Heart left ventricle (tissue), 16 donors: ENCODE measurements around the gene CCL4. TPM values are rescaled to one million over a fixed set of nuclear protein-coding genes. Genes with fewer than 3 reads are reported as not detected.

Experiments
- ATAC-seq, 4 donors: fragments of 200-7000 bp; cut with Tn5 transposase; one replicate each; pipeline ENCODE4 v1.9.1; 2020 to 2022; ENCODE audit warnings: moderate library complexity in 4 of 4, mild to moderate bottlenecking in 3 of 4, moderate number of reproducible peaks in 1 of 4
- DNase-seq, 5 donors: peaks; one replicate each; pipeline ENCODE4 v3.0.0-alpha.2; 2020
- H3K27ac ChIP-seq, 12 donors: fragments of 200-600 bp; sonication (generic) in 4 of 12; one replicate each; pipeline versions ENCODE4 v1.5.0 to v1.8.0; 2016 to 2022; ENCODE audit warnings: mild to moderate bottlenecking in 2 of 12
- H3K27me3 ChIP-seq, 9 donors: fragments of 200-600 bp; sonication (generic) in 2 of 9; one replicate each; pipeline versions ENCODE4 v1.5.1 to v1.8.0; 2016 to 2022; ENCODE audit warnings: mild to moderate bottlenecking in 3 of 9
- H3K36me3 ChIP-seq, 9 donors: fragments of 200-600 bp; sonication (generic) in 2 of 9; one replicate each; pipeline versions ENCODE4 v1.5.0 to v1.8.0; 2018 to 2022; ENCODE audit warnings: mild to moderate bottlenecking in 2 of 9
- H3K4me1 ChIP-seq, 12 donors: fragments of 200-600 bp; sonication (generic) in 4 of 12; one replicate each; pipeline versions ENCODE4 v1.5.0 to v1.8.0; 2016 to 2022; ENCODE audit warnings: mild to moderate bottlenecking in 3 of 12
- H3K4me3 ChIP-seq, 12 donors: fragments of 200-600 bp; sonication (generic) in 4 of 12; one replicate each; pipeline versions ENCODE4 v1.5.0 to v1.8.0; 2017 to 2022; ENCODE audit warnings: mild to moderate bottlenecking in 9 of 12, moderate library complexity in 4 of 12
- H3K9me3 ChIP-seq, 12 donors: fragments of 200-600 bp; sonication (generic) in 4 of 12; one replicate each; pipeline versions ENCODE4 v1.5.0 to v1.8.0; 2016 to 2022; ENCODE audit warnings: mild to moderate bottlenecking in 1 of 12
- CTCF ChIP-seq, 12 donors: fragments of 200-600 bp; sonication (generic) in 4 of 12; IDR thresholded peaks; one replicate each; pipeline versions ENCODE4 v1.5.0 to v1.8.0; 2018 to 2022; ENCODE audit warnings: antibody characterized with exemption in 12 of 12, mild to moderate bottlenecking in 5 of 12
- POLR2A ChIP-seq, 2 donors: fragments of 450-650 bp; IDR thresholded peaks; one replicate each; pipeline ENCODE4 v1.6.1; 2017; ENCODE audit warnings: antibody characterized with exemption in 2 of 2, mild to moderate bottlenecking in 2 of 2, moderate library complexity in 2 of 2
- WGBS, 4 donors: extraction: QIAGEN DNeasy Blood & Tissue Kit in 2 of 4; methylation state at CpG; one replicate each; pipeline versions ENCODE4 v1.1.5 to v1.1.7; 2013 to 2018; 5-methylcytosine and 5-hydroxymethylcytosine counted together
- intact Hi-C, 10 donors: fragments of 100-400 bp; cut with DNase I; formaldehyde crosslinking; loops; one replicate each; pipeline versions ENCODE4 v1.11.1 to v1.14.2; 2022
- polyA plus RNA-seq, 2 donors: library from polyadenylated mRNA; stranded (reverse); fragments of 200-250 nt; gene quantifications; one replicate each; pipeline ENCODE4 v1.2.3, GENCODE V29; 2013
- total RNA-seq, 9 donors: library from RNA; depleted of rRNA in 2 of 9; stranded (reverse); fragments of >200 nt in 2 of 9; fragmentation: NEBNext Ultra II Directional in 3 of 9; extraction: Animal tissue kit (Norgen Biotek cat#: 25700) in 3 of 9; gene quantifications; one replicate each; pipeline versions ENCODE4 v1.1.0 to v1.2.4, GENCODE V29; 2016 to 2023
- donor health status: ischemic (EF 13 %, LVEDD 7.1; RV severe dilation, severe dysfunction).
- donor health status: healthy with polysubstance abuse.
- donor health status: DM: no; HTN: yes; CAD: no.
- donor health status: DM: no; HTN: no; CAD: no.
- donor health status: ischemic (EF 25% LVEDD 6.9; RV normal size, moderate dysfunction).
- donor health status: ischemic (EF 25% LVEDD 5.7; RV mildly dilated, moderate dysfunction).
- donor health status: healthy.
- donor health status: DM: yes; HTN: yes; CAD: no.
- donor health status: ischemic (EF 35%, LVEDD 5.7; RV mildly dilated, moderate dysfunction).
- donor health status: nonischemic (EF 11% LVEDD 7.7; RV severe dilation, severe dysfunction).
- donor health status: DM: yes; HTN: yes; CAD: no.
- donor health status: PGD.
- donor health status: ischemic (EF 29% LVEDD 5.4; RV normal size, mild dysfunction).
- donor health status: nonischemic (EF 23%, LVEDD 6.1; RV moderate dilation, normal function).

CCL4 gene
- total and polyA plus RNA-seq, 11 donors = 0.29 to 23.9 (median 1.1) TPM; not detected in 3

GRCh38 chr17:36127911-36128310 is 24.3 kb downstream of the CCL4 start:
- TF ChIP-seq POLR2A (IDR thresholded peaks at IDR 0.05) (no peak), CTCF (IDR thresholded peaks at IDR 0.05) (no peak)
- H3K4me1 ChIP-seq = peaks cover 0 to 16% (median 0%) of the 10 kb centered on the region in 12 donors
- no peaks in the 10 kb centered on the region for H3K36me3 ChIP-seq
- DNase-seq (no peak), ATAC-seq (no peak)
- peaks cover 0 to 21% (median 11%) of the 10 kb centered on the region in 12 donors for H3K9me3 ChIP-seq
- H3K27me3 ChIP-seq = no peaks in the 10 kb centered on the region
- 76 to 80% (median 78%) methylated on average over 6 of the region's 6 CpGs for WGBS, 4 donors
- no peak overlapping the region for H3K27ac ChIP-seq
- H3K4me3 ChIP-seq = no peak overlapping the region
- intact Hi-C loops = loop anchor here in 1 of 10 donors (10.0 kb wide), 1 partner anchor 67 kb away; the partner anchor contains the start of genes CCL3L1 and CCL3L3

- peaks cover 0 to under 1% (median 0%) of the 10 kb centered on the region in 9 donors for H3K27me3 ChIP-seq
- no peak for ATAC-seq
- no peak overlapping the region for H3K27ac ChIP-seq
- TF ChIP-seq CTCF (IDR thresholded peaks at IDR 0.05) (no peak), POLR2A (IDR thresholded peaks at IDR 0.05) (no peak)
- peaks cover 0 to 21% (median 11%) of the 10 kb centered on the region in 12 donors for H3K9me3 ChIP-seq
- intact Hi-C loops = loop anchor here in 1 of 10 donors (10.0 kb wide), 1 partner anchor 66 kb away; the partner anchor contains the start of genes CCL3L1 and CCL3L3
- no peak for DNase-seq
- no peaks in the 10 kb centered on the region for H3K36me3 ChIP-seq
- 86 to 89% (median 88%) methylated on average over 4 of the region's 4 CpGs for WGBS, 4 donors
- H3K4me1 ChIP-seq = peaks cover 0 to 17% (median 0%) of the 10 kb centered on the region in 12 donors
- no peak overlapping the region for H3K4me3 ChIP-seq
These were observed 24.9 kb downstream of the CCL4 start for GRCh38 chr17:36128411-36128978.

GRCh38 chr17:36129616-36130015 is 26.0 kb downstream of the CCL4 start:
- no peaks in the 10 kb centered on the region for H3K36me3 ChIP-seq
- peaks cover 0 to 10% (median 0%) of the 10 kb centered on the region in 9 donors for H3K27me3 ChIP-seq
- peaks cover 0 to 18% (median 11%) of the 10 kb centered on the region in 12 donors for H3K9me3 ChIP-seq
- no peak overlapping the region for H3K27ac ChIP-seq
- TF ChIP-seq CTCF (IDR thresholded peaks at IDR 0.05) (no peak), POLR2A (IDR thresholded peaks at IDR 0.05) (no peak)
- intact Hi-C loops = loop anchor here in 2 of 10 donors (5.0 to 10.0 kb wide), 2 partner anchors 65 to 142 kb away; partner anchors contain the start of genes CCL14 (in 1 of the 2), CCL3L1 (in 1 of the 2) and CCL3L3 (in 1 of the 2)
- DNase-seq (no peak), ATAC-seq (no peak)
- 29 to 43% (median 37%) methylated on average over 1 of the region's 1 CpG for WGBS, 4 donors
- H3K4me3 ChIP-seq = no peak overlapping the region
- peaks cover 0 to 22% (median 0%) of the 10 kb centered on the region in 12 donors for H3K4me1 ChIP-seq

GRCh38 chr17:36130346-36130745 is 26.7 kb downstream of the CCL4 start:
- H3K4me1 ChIP-seq = peaks cover 0 to 22% (median 0%) of the 10 kb centered on the region in 12 donors

More at GRCh38 chr17:36130346-36130745, 26.7 kb downstream of the CCL4 start:
- WGBS, 4 donors = 28 to 36% (median 33%) methylated on average over 5 of the region's 5 CpGs
- peaks cover 0 to 11% (median 6%) of the 10 kb centered on the region in 12 donors for H3K9me3 ChIP-seq
- H3K4me3 ChIP-seq = no peak overlapping the region
- ATAC-seq (no peak), DNase-seq (no peak)
- no peak overlapping the region for H3K27ac ChIP-seq
- H3K36me3 ChIP-seq = no peaks in the 10 kb centered on the region
- intact Hi-C loops = loop anchor here in 1 of 10 donors (5.0 kb wide), 1 partner anchor 143 kb away; the partner anchor contains the start of gene CCL14
- TF ChIP-seq CTCF (IDR thresholded peaks at IDR 0.05) (no peak), POLR2A (IDR thresholded peaks at IDR 0.05) (no peak)
- H3K27me3 ChIP-seq = peaks cover 0 to 17% (median 0%) of the 10 kb centered on the region in 9 donors
